Nephron (organoid): Measurements from ENCODE around the gene TMEM123.
A peak's percentile ranks its signal among the peaks of the same experiment; 100 is the strongest.

ENCODE experiments used
- H3K27ac Mint-ChIP-seq, 3 experiments: 2 replicates each; pipeline ENCODE4 v1.8.0; 2020; ENCODE audit warnings: mixed read lengths in 3 of 3, mild to moderate bottlenecking in 2 of 3, moderate library complexity in 1 of 3
- H3K27me3 Mint-ChIP-seq: 2 replicates; pipeline ENCODE4 v1.8.0; 2021; ENCODE audit warnings: low read depth, mild to moderate bottlenecking, moderate library complexity, mixed read lengths
- H3K36me3 Mint-ChIP-seq: 2 replicates; pipeline ENCODE4 v1.8.0; 2020; ENCODE audit warnings: low read depth, mixed read lengths
- H3K4me1 Mint-ChIP-seq: 2 replicates; pipeline ENCODE4 v1.8.0; 2020; ENCODE audit warnings: mixed read lengths
- H3K4me3 Mint-ChIP-seq, 3 experiments: 2 replicates each; pipeline ENCODE4 v1.8.0; 2020; ENCODE audit warnings: mild to moderate bottlenecking in 3 of 3, mixed read lengths in 3 of 3, moderate library complexity in 2 of 3
- H3K9me3 Mint-ChIP-seq: 2 replicates; pipeline ENCODE4 v1.8.0; 2020; ENCODE audit warnings: mixed read lengths
- CTCF ChIP-seq, 3 experiments: fragments of 200-600 bp; sonication (generic); IDR thresholded peaks; one replicate each; pipeline ENCODE4 v1.5.0; 2021; ENCODE audit warnings: antibody characterized with exemption in 3 of 3; ENCODE audit not compliant: unreplicated experiment in 3 of 3

Gene TMEM123

GRCh38 chr11:102423936-102424335 is 28.6 kb downstream of the TMEM123 start:
- no peak for TF ChIP-seq CTCF (IDR thresholded peaks at IDR 0.05; ENCODE audit: unreplicated experiment in 3 of 3)
- peaks cover 14% of the 10 kb centered on the region for H3K36me3 Mint-ChIP-seq
- peak overlapping the region in 1 of 3 experiments; percentile 24 for H3K27ac Mint-ChIP-seq
- H3K4me1 Mint-ChIP-seq = peaks cover 54% of the 10 kb centered on the region
- H3K9me3 Mint-ChIP-seq = peaks cover 5% of the 10 kb centered on the region
- no peak overlapping the region for H3K4me3 Mint-ChIP-seq
- no peaks in the 10 kb centered on the region for H3K27me3 Mint-ChIP-seq

DNA sequence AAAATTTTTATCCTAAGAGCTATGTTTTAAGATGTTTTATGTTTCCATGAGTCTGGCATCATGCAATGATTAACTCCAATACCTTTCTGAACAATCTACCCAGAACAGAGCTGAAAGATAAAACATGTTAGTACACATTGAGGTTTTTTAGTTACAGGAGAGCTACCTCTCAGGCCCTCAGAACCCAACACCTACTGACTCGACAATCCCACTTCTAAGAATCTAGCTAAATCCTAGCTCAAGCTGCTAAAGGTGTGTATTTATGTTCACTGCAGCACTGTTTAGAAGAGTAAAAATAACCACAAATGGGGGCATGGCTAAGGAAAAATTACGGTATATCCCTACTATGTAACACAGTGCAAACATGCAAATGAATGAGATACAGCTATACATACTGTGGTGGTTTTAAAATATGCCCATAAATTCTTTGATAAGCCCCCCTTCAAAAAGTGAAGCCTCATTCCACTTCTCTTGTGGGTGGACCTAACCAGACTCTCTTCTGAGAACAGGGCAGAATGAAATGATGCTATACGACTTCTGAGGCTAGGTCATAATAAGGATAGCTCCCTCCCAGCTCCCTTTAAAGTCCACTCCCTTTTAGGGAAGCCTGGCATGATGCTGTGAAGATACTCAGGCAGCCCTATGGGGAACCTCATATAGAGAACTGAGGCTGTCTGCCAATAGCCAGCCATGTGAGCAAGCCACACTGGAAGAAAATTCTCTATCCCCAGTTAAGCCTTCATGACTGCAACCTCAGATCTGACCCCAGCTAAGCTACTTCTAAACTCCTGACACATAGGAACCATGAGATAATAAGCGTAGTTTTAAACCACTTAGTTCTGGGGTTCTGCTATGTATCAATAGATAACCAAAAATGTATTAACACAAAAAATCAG is 29.5 kb downstream of the TMEM123 start:
- no peaks in the 10 kb centered on the region for H3K27me3 Mint-ChIP-seq
- H3K9me3 Mint-ChIP-seq = peaks cover 5% of the 10 kb centered on the region
- peaks cover 23% of the 10 kb centered on the region for H3K36me3 Mint-ChIP-seq
- peaks cover 51% of the 10 kb centered on the region for H3K4me1 Mint-ChIP-seq
- H3K27ac Mint-ChIP-seq = peak overlapping the region; percentile 24 to 43 (median 27)
- no peak overlapping the region for H3K4me3 Mint-ChIP-seq
- TF ChIP-seq CTCF (IDR thresholded peaks at IDR 0.05; ENCODE audit: unreplicated experiment in 3 of 3) = no peak

GRCh38 chr11:102421261-102421660 is 31.3 kb downstream of the TMEM123 start:
- TF ChIP-seq CTCF (IDR thresholded peaks at IDR 0.05; ENCODE audit: unreplicated experiment in 3 of 3) = no peak
- Mint-ChIP-seq H3K36me3 (peaks cover 36% of the 10 kb centered on the region), H3K9me3 (peaks cover 16% of the 10 kb centered on the region), H3K4me1 (peaks cover 46% of the 10 kb centered on the region), H3K27ac (peak overlapping the region; percentile 71 to 81 (median 74)), H3K4me3 (no peak overlapping the region), H3K27me3 (no peaks in the 10 kb centered on the region)

- Mint-ChIP-seq H3K4me3 (no peak overlapping the region), H3K27me3 (no peaks in the 10 kb centered on the region), H3K36me3 (peaks cover 41% of the 10 kb centered on the region), H3K27ac (peak overlapping the region; percentile 71 to 81 (median 74)), H3K9me3 (peaks cover 21% of the 10 kb centered on the region), H3K4me1 (peaks cover 40% of the 10 kb centered on the region)
- TF ChIP-seq CTCF (IDR thresholded peaks at IDR 0.05; ENCODE audit: unreplicated experiment in 3 of 3) = no peak
Measured at GRCh38 chr11:102420547-102420946, 32.0 kb downstream of the TMEM123 start.

DNA sequence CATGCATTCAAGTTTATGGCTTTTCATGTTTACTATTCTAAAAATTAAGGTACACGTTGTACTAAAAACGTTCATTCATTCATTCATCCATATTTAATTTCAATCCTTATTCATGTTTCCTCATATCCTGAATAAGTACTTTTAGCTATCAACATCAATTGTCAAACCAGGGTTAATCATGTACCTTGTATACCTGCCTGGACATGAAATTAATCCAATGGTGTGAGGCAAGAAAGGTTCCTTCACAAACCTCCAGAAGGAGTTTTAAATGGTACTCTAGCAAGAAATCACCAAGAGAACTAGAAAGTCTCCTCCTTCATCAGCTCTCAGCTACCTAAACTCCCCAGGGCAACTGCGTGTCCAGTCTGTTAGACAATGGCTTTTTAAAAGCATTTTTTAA is 33.4 kb downstream of the TMEM123 start:
- Mint-ChIP-seq H3K27ac (peak overlapping the region in 1 of 3 experiments; percentile 50), H3K4me1 (peaks cover 40% of the 10 kb centered on the region), H3K36me3 (peaks cover 55% of the 10 kb centered on the region), H3K4me3 (no peak overlapping the region), H3K9me3 (peaks cover 35% of the 10 kb centered on the region), H3K27me3 (no peaks in the 10 kb centered on the region)
- TF ChIP-seq CTCF (IDR thresholded peaks at IDR 0.05; ENCODE audit: unreplicated experiment in 3 of 3) = no peak

- no peaks in the 10 kb centered on the region for H3K27me3 Mint-ChIP-seq
- no peak for TF ChIP-seq CTCF (IDR thresholded peaks at IDR 0.05; ENCODE audit: unreplicated experiment in 3 of 3)
- no peak overlapping the region for H3K4me3 Mint-ChIP-seq
- H3K9me3 Mint-ChIP-seq = peaks cover 39% of the 10 kb centered on the region
- peaks cover 60% of the 10 kb centered on the region for H3K36me3 Mint-ChIP-seq
- peaks cover 24% of the 10 kb centered on the region for H3K4me1 Mint-ChIP-seq
- H3K27ac Mint-ChIP-seq = no peak overlapping the region
Measured at GRCh38 chr11:102416976-102417375, 35.6 kb downstream of the TMEM123 start.
